GM12873 (cell line): Measurements from ENCODE around the gene MEX3D.

Experiments used
- TF ChIP-seq, protein P1 (sequence below): IDR thresholded peaks from 2 replicates; pipeline ENCODE4 v1.5.1; 2012; ENCODE audit warnings: low read depth, mild to moderate bottlenecking, moderate library complexity, low read length, control low read depth; ENCODE audit not compliant: insufficient read depth; ENCODE audit errors: missing control alignments

The MEX3D gene

DNA sequence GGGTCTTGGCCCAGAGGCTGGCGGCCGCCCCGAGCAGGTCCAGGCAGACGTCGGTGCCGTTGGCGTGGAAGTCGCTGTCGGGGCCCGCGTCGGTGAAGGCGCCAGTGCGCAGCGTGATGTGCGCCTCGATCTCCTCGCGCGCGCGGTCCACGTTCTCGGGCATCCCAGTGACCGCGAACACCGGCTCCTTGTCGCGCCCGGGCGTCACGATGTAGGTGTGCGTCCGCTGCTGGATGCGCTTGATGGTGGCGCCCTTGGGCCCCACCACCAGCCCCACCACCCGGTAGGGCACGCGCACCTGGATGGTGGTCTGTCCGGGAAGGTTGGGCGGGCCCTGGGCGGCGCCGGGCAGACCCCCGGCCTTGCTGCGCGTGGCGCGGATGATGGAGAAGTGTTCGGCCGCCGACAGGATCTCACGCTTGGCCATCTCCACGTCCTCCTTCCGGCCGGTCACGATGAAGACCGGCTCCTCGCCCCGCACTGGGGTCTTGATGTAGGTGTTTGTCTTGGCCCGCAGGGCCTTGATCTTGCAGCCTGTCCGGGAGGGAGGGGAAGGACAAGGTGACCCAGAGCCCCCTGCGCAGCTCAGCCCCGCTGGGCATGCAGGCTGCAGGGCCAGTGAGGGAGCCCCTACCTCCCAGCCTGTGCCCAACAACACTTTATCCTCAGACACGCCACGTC is 11.6 kb downstream of the MEX3D start:
- TF ChIP-seq, protein P1, sequence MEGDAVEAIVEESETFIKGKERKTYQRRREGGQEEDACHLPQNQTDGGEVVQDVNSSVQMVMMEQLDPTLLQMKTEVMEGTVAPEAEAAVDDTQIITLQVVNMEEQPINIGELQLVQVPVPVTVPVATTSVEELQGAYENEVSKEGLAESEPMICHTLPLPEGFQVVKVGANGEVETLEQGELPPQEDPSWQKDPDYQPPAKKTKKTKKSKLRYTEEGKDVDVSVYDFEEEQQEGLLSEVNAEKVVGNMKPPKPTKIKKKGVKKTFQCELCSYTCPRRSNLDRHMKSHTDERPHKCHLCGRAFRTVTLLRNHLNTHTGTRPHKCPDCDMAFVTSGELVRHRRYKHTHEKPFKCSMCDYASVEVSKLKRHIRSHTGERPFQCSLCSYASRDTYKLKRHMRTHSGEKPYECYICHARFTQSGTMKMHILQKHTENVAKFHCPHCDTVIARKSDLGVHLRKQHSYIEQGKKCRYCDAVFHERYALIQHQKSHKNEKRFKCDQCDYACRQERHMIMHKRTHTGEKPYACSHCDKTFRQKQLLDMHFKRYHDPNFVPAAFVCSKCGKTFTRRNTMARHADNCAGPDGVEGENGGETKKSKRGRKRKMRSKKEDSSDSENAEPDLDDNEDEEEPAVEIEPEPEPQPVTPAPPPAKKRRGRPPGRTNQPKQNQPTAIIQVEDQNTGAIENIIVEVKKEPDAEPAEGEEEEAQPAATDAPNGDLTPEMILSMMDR: no peak

DNA sequence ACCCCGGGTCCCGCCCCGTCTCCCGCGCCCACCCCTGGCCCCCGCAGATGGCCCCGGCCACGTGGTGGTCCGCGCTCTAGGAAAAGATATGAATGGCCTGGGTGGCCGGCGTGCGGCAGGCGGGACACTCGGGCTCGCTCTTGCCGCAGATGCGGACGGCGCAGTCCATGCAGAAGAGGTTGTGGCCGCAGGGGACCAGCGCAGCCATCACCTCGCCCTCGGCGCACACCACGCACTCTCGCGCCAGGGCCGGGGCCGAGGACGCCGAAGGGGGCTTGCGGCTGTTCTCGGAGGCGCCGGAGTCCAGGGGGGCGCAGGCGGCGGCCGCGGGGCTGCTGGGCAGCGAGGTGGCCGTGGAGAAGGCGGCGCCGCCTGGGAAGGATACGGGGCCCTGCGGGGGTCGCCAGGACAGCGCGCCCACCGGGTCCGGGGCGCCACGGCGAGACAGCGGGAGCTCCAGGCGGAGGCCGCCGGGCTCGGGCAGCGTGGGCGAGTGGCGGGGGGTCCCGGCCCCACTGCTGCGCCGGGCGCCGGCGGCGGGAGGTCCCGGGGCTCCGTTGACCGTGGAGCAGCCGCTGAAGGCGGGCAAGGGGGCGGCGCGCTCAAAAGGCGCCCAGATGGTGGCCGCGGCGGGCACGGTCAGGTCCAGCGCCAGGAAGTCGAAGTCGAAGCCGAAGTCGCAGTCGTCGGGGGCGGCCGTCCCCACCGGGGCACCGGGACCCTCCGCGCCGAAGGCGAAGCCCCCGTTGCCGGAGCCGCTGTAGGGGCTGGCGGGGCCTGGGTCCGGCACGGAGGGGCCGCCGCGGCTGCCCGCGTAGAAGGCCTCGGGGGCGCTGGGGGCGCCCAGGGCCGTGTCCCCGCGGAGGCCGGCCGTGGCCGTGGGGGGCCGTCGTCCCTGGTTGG is 12.4 kb downstream of the MEX3D start:
- TF ChIP-seq, protein P1: no peak

DNA sequence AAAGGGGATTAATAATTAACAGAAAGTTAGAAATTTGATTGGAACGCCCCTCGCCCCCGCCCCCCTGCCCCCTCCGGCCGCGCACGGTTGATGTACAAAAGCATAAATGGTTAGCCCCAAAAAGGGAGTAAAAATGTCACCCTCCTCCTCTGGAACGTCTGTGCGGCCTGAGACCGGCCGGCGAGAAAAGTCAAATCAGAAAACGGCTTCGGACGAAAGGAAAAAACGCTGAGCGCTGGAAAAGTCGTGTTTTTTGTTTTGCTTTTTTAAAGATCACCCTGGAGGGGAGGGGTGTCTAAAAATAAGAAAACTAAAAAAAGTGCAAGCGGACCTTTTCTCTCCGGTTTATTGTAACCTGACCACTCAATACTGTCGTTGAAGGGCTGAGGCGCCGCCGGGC is 13.2 kb downstream of the MEX3D start:
- TF ChIP-seq, protein P1: no peak

DNA sequence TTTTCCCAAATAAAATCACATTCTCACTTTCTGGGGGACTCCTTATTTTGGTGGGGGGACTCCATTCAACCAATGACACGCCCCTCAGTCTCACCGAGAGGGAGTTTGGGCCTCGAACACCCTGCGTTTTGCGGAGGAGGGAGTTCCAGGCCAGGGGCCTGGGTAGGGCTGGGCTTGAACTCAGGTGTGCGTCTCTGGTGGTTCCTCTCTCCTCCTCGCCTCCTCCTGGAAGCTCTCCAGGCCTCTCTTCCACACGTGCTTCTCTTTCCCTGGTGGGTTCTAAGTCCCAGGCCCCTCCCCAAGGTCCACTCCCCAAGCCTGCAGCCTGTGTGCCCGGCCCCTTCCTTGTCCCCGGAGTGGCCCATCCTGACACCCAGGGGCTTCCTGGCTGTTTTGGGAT is 14.7 kb downstream of the MEX3D start:
- TF ChIP-seq, protein P1: no peak

DNA sequence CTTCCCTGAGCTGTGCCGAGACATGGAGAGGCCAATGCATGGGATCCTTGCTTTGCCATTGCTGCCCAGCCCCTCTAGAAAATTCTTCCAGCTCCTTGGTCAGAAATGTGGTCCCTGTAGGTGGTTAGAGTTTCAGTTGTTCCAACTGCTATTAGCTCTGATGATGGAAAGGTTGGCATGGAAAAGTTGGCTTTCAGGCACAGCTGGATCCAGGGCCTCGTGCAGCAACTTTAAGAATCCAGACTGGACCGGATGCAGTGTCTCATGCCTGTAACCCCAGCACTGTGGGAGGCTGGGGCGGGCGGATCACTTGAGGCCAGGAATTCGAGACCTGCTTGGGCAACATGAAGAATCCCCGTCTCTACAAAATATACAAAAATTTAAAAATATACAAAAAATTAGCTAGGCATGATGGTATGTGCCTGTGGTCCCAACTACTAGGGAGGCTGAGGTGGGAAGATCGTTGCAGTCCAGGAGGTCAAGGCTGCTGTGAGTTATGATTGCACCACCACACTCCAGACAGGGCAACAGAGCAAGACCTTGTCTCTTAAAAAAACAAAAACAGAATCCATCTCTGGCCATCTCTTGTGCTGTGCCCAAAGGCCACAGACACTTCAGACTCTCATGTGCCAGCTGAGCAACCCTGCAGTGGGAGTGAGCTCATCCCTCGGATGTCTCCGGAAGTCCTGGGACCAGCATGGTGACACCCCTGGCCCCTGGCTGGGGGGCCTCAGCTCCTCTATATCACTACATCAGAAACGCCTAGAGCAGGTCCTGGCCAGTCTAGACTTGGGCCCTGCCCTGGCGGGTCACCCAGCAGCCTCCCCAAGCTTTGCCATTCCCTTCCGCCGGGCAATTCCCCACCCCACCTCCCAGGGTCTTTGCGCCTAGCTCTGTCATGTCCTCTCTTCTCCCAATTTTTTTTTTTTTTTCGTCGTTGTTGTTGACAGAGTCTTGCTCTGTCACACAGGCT is 16.8 kb downstream of the MEX3D start:
- TF ChIP-seq, protein P1: no peak

DNA sequence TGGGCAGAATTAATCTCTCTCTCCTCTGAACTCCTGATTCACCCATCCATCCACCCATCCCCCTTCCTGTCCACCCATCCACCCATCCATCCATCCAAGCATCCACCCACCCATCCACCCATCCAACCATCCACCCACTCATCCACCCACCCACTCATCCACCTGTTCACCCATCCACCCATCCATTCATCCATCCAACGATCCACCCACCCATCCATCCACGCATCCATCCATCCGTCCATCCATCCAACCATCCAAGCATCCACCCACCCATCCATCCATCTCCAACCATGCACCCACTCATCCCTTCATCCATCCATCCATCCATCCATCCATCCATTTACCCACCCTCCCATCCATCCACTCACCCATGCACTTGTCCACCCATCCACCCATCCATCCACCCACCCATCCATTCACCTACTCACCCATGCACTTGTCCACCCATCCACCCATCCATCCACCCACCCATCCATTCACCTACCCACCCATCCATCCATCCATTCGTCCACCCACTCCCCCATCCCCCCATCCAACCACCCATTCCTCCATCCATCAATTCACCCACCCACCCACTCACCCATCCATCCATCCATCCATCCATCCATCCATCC is 18.7 kb downstream of the MEX3D start:
- TF ChIP-seq, protein P1: no peak
